GM19372 (cell line): ENCODE results near the gene PARP2.
"Not testable (repeated sequence)": the region's sequence is repeated elsewhere in the genome, so short reads cannot be mapped to it uniquely, and the experiment has no call there.

Source experiments
- ATAC-seq: cut with Tn5 transposase; IDR thresholded peaks from one replicate; pipeline ENCODE4 v1.9.1; 2021; ENCODE audit warnings: mild to moderate bottlenecking, low read depth, moderate library complexity; ENCODE audit not compliant: unreplicated experiment

The PARP2 gene

GRCh38 chr14:20343092-20343861, at the start of gene PARP2:
TSS of gene PARP2 (plus strand) at chr14:20343635. CDS start at chr14:20343642, 7 bp downstream.
- peak; percentile 93 for ATAC-seq

GRCh38 chr14:20294636-20295035, 48.8 kb upstream of the PARP2 start:
- no peak for ATAC-seq

GRCh38 chr14:20295067-20295466, 48.4 kb upstream of the PARP2 start:
- ATAC-seq: peak; percentile 83

- ATAC-seq: no peak
Measured at GRCh38 chr14:20302042-20302755, 41.2 kb upstream of the PARP2 start.

- peak; percentile 91 for ATAC-seq
Measured at GRCh38 chr14:20305265-20306078, 38.0 kb upstream of the PARP2 start, which contains the start of gene TTC5. TSS of gene TTC5 (minus strand) at chr14:20305951. CDS start at chr14:20305937, 14 bp downstream.

GRCh38 chr14:20306079-20306423, 37.4 kb upstream of the PARP2 start:
- no peak for ATAC-seq

GRCh38 chr14:20314026-20314425, 29.4 kb upstream of the PARP2 start:
- no peak for ATAC-seq

- no peak for ATAC-seq
Measured at GRCh38 chr14:20317720-20318119, 25.7 kb upstream of the PARP2 start.

- ATAC-seq: no peak
Measured at GRCh38 chr14:20327005-20327869, 16.2 kb upstream of the PARP2 start.

- ATAC-seq: no peak
Measured at GRCh38 chr14:20328705-20329104, 14.7 kb upstream of the PARP2 start.

- ATAC-seq: no peak
Measured at GRCh38 chr14:20329355-20329754, 14.1 kb upstream of the PARP2 start.

- ATAC-seq: no peak
Measured at GRCh38 chr14:20331053-20331613, 12.3 kb upstream of the PARP2 start.

- no peak for ATAC-seq
Measured at GRCh38 chr14:20332431-20332787, 11.0 kb upstream of the PARP2 start.

GRCh38 chr14:20332788-20333493, 10.5 kb upstream of the PARP2 start, which contains the start of gene CCNB1IP1:
TSS of gene CCNB1IP1 (minus strand) at chr14:20333279. CDS start at chr14:20316523, 16,756 bp downstream.
- ATAC-seq: peak; percentile 96

- ATAC-seq: no peak
Measured at GRCh38 chr14:20333494-20333841, 10.0 kb upstream of the PARP2 start.

GRCh38 chr14:20334017-20334416, 9.4 kb upstream of the PARP2 start:
- ATAC-seq: no peak

GRCh38 chr14:20341032-20341431, 2.4 kb upstream of the PARP2 start:
- ATAC-seq: not testable (repeated sequence)

- no peak for ATAC-seq
Measured at GRCh38 chr14:20341646-20342045, 1.8 kb upstream of the PARP2 start.

- ATAC-seq: no peak
Measured at GRCh38 chr14:20343862-20344220, 406 bp downstream of the PARP2 start.
